ENCODE results near the gene EFCAB9.
"Not testable (repeated sequence)": the region's sequence is repeated elsewhere in the genome, so short reads cannot be mapped to it uniquely, and the experiment has no call there.

The EFCAB9 gene

GRCh38 chr5:172193872-172194271 is at the start of gene EFCAB9:
Gene EFCAB9 (plus strand): TSS chr5:172194172. CDS start chr5:172194173, 1 bp downstream.
- Histone ChIP-seq H3K4me1 (peaks cover 9% of the 10 kb centered on the region), H3K9me3 (peaks cover 5% of the 10 kb centered on the region; the same call in 1 of the 2 replicates), H3K27me3 (ENCODE audit: low read depth) (no peaks in the 10 kb centered on the region), H3K36me3 (replicated peaks) (no peaks in the 10 kb centered on the region), H3K4me3 (no peak within 1 kb of the TSS)
- DNase-seq (ENCODE audit: low spot score in 2 of 2) = no peak
- in situ Hi-C loops (cut with MboI; ENCODE audit: low sequenced_read_pairs) = no loop called here

- no peak overlapping the region for H3K4me3 ChIP-seq
Measured at GRCh38 chr5:172144291-172144815, 49.6 kb upstream of the EFCAB9 start.

GRCh38 chr5:172144931-172145869 is 48.8 kb upstream of the EFCAB9 start:
- Histone ChIP-seq H3K9me3 (no peaks in the 10 kb centered on the region), H3K4me3 (no peak overlapping the region), H3K27me3 (ENCODE audit: low read depth) (no peaks in the 10 kb centered on the region), H3K4me1 (no peaks in the 10 kb centered on the region), H3K36me3 (replicated peaks) (no peaks in the 10 kb centered on the region)
- in situ Hi-C loops (cut with MboI; ENCODE audit: low sequenced_read_pairs) = no loop called here
- no peak for DNase-seq (ENCODE audit: low spot score in 2 of 2)

More at GRCh38 chr5:172144291-172144815, 49.6 kb upstream of the EFCAB9 start:
- Histone ChIP-seq H3K4me1 (no peaks in the 10 kb centered on the region), H3K36me3 (replicated peaks) (no peaks in the 10 kb centered on the region), H3K9me3 (no peaks in the 10 kb centered on the region), H3K27me3 (ENCODE audit: low read depth) (no peaks in the 10 kb centered on the region)
- in situ Hi-C loops (cut with MboI; ENCODE audit: low sequenced_read_pairs) = no loop called here
- DNase-seq (ENCODE audit: low spot score in 2 of 2) = no peak

- in situ Hi-C loops (cut with MboI; ENCODE audit: low sequenced_read_pairs) = no loop called here
- no peak overlapping the region for H3K4me3 ChIP-seq
- DNase-seq (ENCODE audit: low spot score in 2 of 2) = no peak
- no peaks in the 10 kb centered on the region for H3K36me3 ChIP-seq (replicated peaks)
- H3K4me1 ChIP-seq = no peaks in the 10 kb centered on the region
- no peaks in the 10 kb centered on the region for H3K27me3 ChIP-seq (ENCODE audit: low read depth)
- no peaks in the 10 kb centered on the region for H3K9me3 ChIP-seq
Measured at GRCh38 chr5:172145870-172146747, 47.9 kb upstream of the EFCAB9 start.

- H3K27me3 ChIP-seq (ENCODE audit: low read depth) = no peaks in the 10 kb centered on the region
- H3K4me3 ChIP-seq = no peak overlapping the region
- no peaks in the 10 kb centered on the region for H3K9me3 ChIP-seq
- no peak for DNase-seq (ENCODE audit: low spot score in 2 of 2)
- no peaks in the 10 kb centered on the region for H3K36me3 ChIP-seq (replicated peaks)
- in situ Hi-C loops (cut with MboI; ENCODE audit: low sequenced_read_pairs) = no loop called here
- H3K4me1 ChIP-seq = no peaks in the 10 kb centered on the region
Measured at GRCh38 chr5:172146748-172147092, 47.3 kb upstream of the EFCAB9 start.

- no peaks in the 10 kb centered on the region for H3K9me3 ChIP-seq
- H3K27me3 ChIP-seq (ENCODE audit: low read depth) = no peaks in the 10 kb centered on the region
- no peaks in the 10 kb centered on the region for H3K4me1 ChIP-seq
- no peaks in the 10 kb centered on the region for H3K36me3 ChIP-seq (replicated peaks)
- no peak for DNase-seq (ENCODE audit: low spot score in 2 of 2)
- H3K4me3 ChIP-seq = no peak overlapping the region
- in situ Hi-C loops (cut with MboI; ENCODE audit: low sequenced_read_pairs) = no loop called here
Measured at GRCh38 chr5:172147857-172148256, 46.1 kb upstream of the EFCAB9 start.

- H3K4me1 ChIP-seq = no peaks in the 10 kb centered on the region
- no peaks in the 10 kb centered on the region for H3K36me3 ChIP-seq (replicated peaks)
Measured at GRCh38 chr5:172148381-172148780, 45.6 kb upstream of the EFCAB9 start.

GRCh38 chr5:172149073-172149472 is 44.9 kb upstream of the EFCAB9 start:
- Histone ChIP-seq H3K36me3 (replicated peaks) (no peaks in the 10 kb centered on the region; the same call in 1 of the 2 replicates), H3K9me3 (no peaks in the 10 kb centered on the region), H3K4me1 (no peaks in the 10 kb centered on the region), H3K27me3 (ENCODE audit: low read depth) (no peaks in the 10 kb centered on the region), H3K4me3 (no peak overlapping the region)
- in situ Hi-C loops (cut with MboI; ENCODE audit: low sequenced_read_pairs) = no loop called here
- DNase-seq (ENCODE audit: low spot score in 2 of 2) = no peak

More at GRCh38 chr5:172148381-172148780, 45.6 kb upstream of the EFCAB9 start:
- Histone ChIP-seq H3K27me3 (ENCODE audit: low read depth) (no peaks in the 10 kb centered on the region), H3K4me3 (no peak overlapping the region), H3K9me3 (no peaks in the 10 kb centered on the region)
- in situ Hi-C loops (cut with MboI; ENCODE audit: low sequenced_read_pairs) = no loop called here
- DNase-seq (ENCODE audit: low spot score in 2 of 2) = no peak

- H3K27me3 ChIP-seq (ENCODE audit: low read depth); DNase-seq (ENCODE audit: low spot score in 2 of 2); in situ Hi-C loops (cut with MboI; ENCODE audit: low sequenced_read_pairs); H3K9me3 ChIP-seq; H3K4me1 ChIP-seq; H3K4me3 ChIP-seq; H3K36me3 ChIP-seq (replicated peaks): not testable (repeated sequence)
Measured at GRCh38 chr5:172149481-172149880, 44.5 kb upstream of the EFCAB9 start.

GRCh38 chr5:172150514-172151425 is 43.2 kb upstream of the EFCAB9 start:
- in situ Hi-C loops (cut with MboI; ENCODE audit: low sequenced_read_pairs) = no loop called here
- Histone ChIP-seq H3K4me1 (no peaks in the 10 kb centered on the region), H3K9me3 (no peaks in the 10 kb centered on the region), H3K4me3 (no peak overlapping the region), H3K27me3 (ENCODE audit: low read depth) (no peaks in the 10 kb centered on the region), H3K36me3 (replicated peaks) (no peaks in the 10 kb centered on the region; the same call in 1 of the 2 replicates)
- no peak for DNase-seq (ENCODE audit: low spot score in 2 of 2)

GRCh38 chr5:172151661-172152210 is 42.2 kb upstream of the EFCAB9 start:
- H3K27me3 ChIP-seq (ENCODE audit: low read depth) = no peaks in the 10 kb centered on the region
- no peaks in the 10 kb centered on the region for H3K9me3 ChIP-seq
- no peak for DNase-seq (ENCODE audit: low spot score in 2 of 2)
- peaks cover 2% of the 10 kb centered on the region; the same call in 1 of the 2 replicates for H3K36me3 ChIP-seq (replicated peaks)
- no peaks in the 10 kb centered on the region for H3K4me1 ChIP-seq
- in situ Hi-C loops (cut with MboI; ENCODE audit: low sequenced_read_pairs) = no loop called here
- no peak overlapping the region for H3K4me3 ChIP-seq

- Histone ChIP-seq H3K4me1 (no peaks in the 10 kb centered on the region), H3K36me3 (replicated peaks) (peaks cover 2% of the 10 kb centered on the region; the same call in 1 of the 2 replicates), H3K4me3 (no peak overlapping the region), H3K27me3 (ENCODE audit: low read depth) (no peaks in the 10 kb centered on the region), H3K9me3 (no peaks in the 10 kb centered on the region)
- DNase-seq (ENCODE audit: low spot score in 2 of 2) = no peak
- in situ Hi-C loops (cut with MboI; ENCODE audit: low sequenced_read_pairs) = no loop called here
Measured at GRCh38 chr5:172153695-172154094, 40.3 kb upstream of the EFCAB9 start.

GRCh38 chr5:172155101-172155500 is 38.9 kb upstream of the EFCAB9 start:
- DNase-seq (ENCODE audit: low spot score in 2 of 2); in situ Hi-C loops (cut with MboI; ENCODE audit: low sequenced_read_pairs); H3K36me3 ChIP-seq (replicated peaks); H3K9me3 ChIP-seq; H3K4me1 ChIP-seq; H3K27me3 ChIP-seq (ENCODE audit: low read depth); H3K4me3 ChIP-seq: not testable (repeated sequence)

Measured in HAP-1 (cell line).